GM23338 (cell line): ENCODE measurements around the gene NOSIP. TPM values are rescaled to one million over a fixed set of nuclear protein-coding genes. Genes with fewer than 3 reads are reported as not detected.

Source experiments
- ATAC-seq: fragments of 200-7000 bp; cut with Tn5 transposase; 3 replicates; pipeline ENCODE4 v1.9.1; 2020
- DNase-seq: peaks from one replicate; pipeline ENCODE4 v3.0.0-alpha.2; 2015; ENCODE audit warnings: low spot score
- H2AFZ ChIP-seq: fragments of 200-600 bp; sonication (generic); 2 replicates; pipeline ENCODE4 v1.8.0; 2016; ENCODE audit warnings: antibody characterized with exemption, mild to moderate bottlenecking, moderate library complexity
- H3F3A ChIP-seq: fragments of 200-600 bp; sonication (generic); replicated peaks from 2 replicates; pipeline ENCODE4 v1.8.0; 2017; ENCODE audit warnings: antibody characterized with exemption, mixed run types, low read depth
- H3K27ac ChIP-seq: fragments of 200-600 bp; sonication (generic); 2 replicates; pipeline ENCODE4 v1.6.1; 2016; ENCODE audit warnings: low read depth
- H3K27me3 ChIP-seq: fragments of 200-600 bp; sonication (generic); 2 replicates; pipeline ENCODE4 v1.8.0; 2016; ENCODE audit warnings: mild to moderate bottlenecking, mixed run types, moderate library complexity; ENCODE audit not compliant: insufficient read depth
- H3K36me3 ChIP-seq: fragments of 200-600 bp; sonication (generic); 2 replicates; pipeline ENCODE4 v1.8.0; 2016; ENCODE audit warnings: mild to moderate bottlenecking; ENCODE audit not compliant: insufficient read depth
- H3K4me1 ChIP-seq: fragments of 200-600 bp; sonication (generic); 2 replicates; pipeline ENCODE4 v1.8.0; 2016; ENCODE audit warnings: mild to moderate bottlenecking, moderate library complexity; ENCODE audit not compliant: insufficient read depth
- H3K4me2 ChIP-seq: fragments of 200-600 bp; sonication (generic); 2 replicates; pipeline ENCODE4 v1.7.1; 2017; ENCODE audit warnings: mixed run types
- H3K4me3 ChIP-seq: fragments of 200-600 bp; sonication (generic); 2 replicates; pipeline ENCODE4 v1.6.1; 2016; ENCODE audit warnings: mixed run types
- H3K79me2 ChIP-seq: fragments of 200-600 bp; sonication (generic); replicated peaks from 2 replicates; pipeline ENCODE4 v1.8.0; 2017; ENCODE audit warnings: mild to moderate bottlenecking; ENCODE audit not compliant: insufficient read depth
- H3K9me2 ChIP-seq: fragments of 200-600 bp; sonication (generic); 2 replicates; pipeline ENCODE4 v1.8.0; 2017; ENCODE audit not compliant: insufficient read depth
- H4K20me1 ChIP-seq: fragments of 200-600 bp; sonication (generic); replicated peaks from 2 replicates; pipeline ENCODE4 v1.8.0; 2017; ENCODE audit warnings: mild to moderate bottlenecking; ENCODE audit not compliant: insufficient read depth
- H3K27ac Mint-ChIP-seq: 2 replicates; pipeline ENCODE4 v1.8.0; 2020; ENCODE audit warnings: inconsistent platforms, mild to moderate bottlenecking, moderate library complexity, mixed read lengths
- H3K27me3 Mint-ChIP-seq: 3 replicates; pipeline ENCODE4 v1.8.0; 2022; ENCODE audit warnings: low read depth, mild to moderate bottlenecking, moderate library complexity, mixed read lengths, inconsistent platforms; ENCODE audit not compliant: insufficient read depth, poor library complexity
- H3K36me3 Mint-ChIP-seq: 3 replicates; pipeline ENCODE4 v1.8.0; 2021; ENCODE audit warnings: low read depth, mild to moderate bottlenecking, inconsistent platforms, moderate library complexity, mixed read lengths
- H3K4me1 Mint-ChIP-seq: 3 replicates; pipeline ENCODE4 v1.8.0; 2020; ENCODE audit warnings: mild to moderate bottlenecking, inconsistent platforms, mixed read lengths
- H3K4me3 Mint-ChIP-seq: 3 replicates; pipeline ENCODE4 v1.8.0; 2021; ENCODE audit warnings: moderate library complexity, mild to moderate bottlenecking, inconsistent platforms, mixed read lengths
- H3K9me3 Mint-ChIP-seq: 3 replicates; pipeline ENCODE4 v1.8.0; 2020; ENCODE audit warnings: moderate library complexity, mild to moderate bottlenecking, inconsistent platforms, mixed read lengths
- CREB1 ChIP-seq: fragments of 250-450 bp; sonication (Bioruptor Pico); IDR thresholded peaks from 2 replicates; pipeline ENCODE4 v1.5.0; 2020; ENCODE audit warnings: low read depth, mild to moderate bottlenecking, moderate library complexity
- CTCF ChIP-seq, 2 experiments: fragments of 200-600 bp in 1 of 2; sonication (generic) in 1 of 2; conservative IDR thresholded peaks; 2 replicates each; pipeline versions ENCODE4 v1.5.1 to v1.6.1; 2016 to 2017; ENCODE audit warnings: antibody characterized with exemption in 2 of 2, low read depth in 2 of 2, mild to moderate bottlenecking in 2 of 2, moderate library complexity in 1 of 2
- ETS1 ChIP-seq: IDR thresholded peaks from 2 replicates; pipeline ENCODE4 v1.6.1; 2016; ENCODE audit warnings: antibody characterized with exemption
- EZH2 ChIP-seq: fragments of 200-600 bp; sonication (generic); IDR thresholded peaks from one replicate; pipeline ENCODE4 v1.8.0; 2017; ENCODE audit warnings: antibody characterized with exemption, mild to moderate bottlenecking, low read depth; ENCODE audit not compliant: unreplicated experiment
- JUNB ChIP-seq: IDR thresholded peaks from one replicate; pipeline ENCODE4 v1.6.1; 2016; ENCODE audit warnings: antibody characterized with exemption; ENCODE audit not compliant: unreplicated experiment
- NANOG ChIP-seq: IDR thresholded peaks from 2 replicates; pipeline ENCODE4 v1.6.1; 2016; ENCODE audit warnings: antibody characterized with exemption, borderline replicate concordance
- POLR2AphosphoS5 ChIP-seq: IDR thresholded peaks from 2 replicates; pipeline ENCODE4 v1.6.1; 2016; ENCODE audit warnings: antibody characterized with exemption, low read depth
- REST ChIP-seq: IDR thresholded peaks from one replicate; pipeline ENCODE4 v1.6.1; 2018; ENCODE audit warnings: antibody characterized with exemption; ENCODE audit not compliant: unreplicated experiment
- STAT1 ChIP-seq: IDR thresholded peaks from one replicate; pipeline ENCODE4 v1.6.1; 2016; ENCODE audit warnings: antibody characterized with exemption; ENCODE audit not compliant: unreplicated experiment
- ZNF114 ChIP-seq: fragments of 250-450 bp; sonication (Bioruptor Pico); IDR thresholded peaks from 2 replicates; pipeline ENCODE4 v1.5.0; 2020; ENCODE audit warnings: mild to moderate bottlenecking, moderate library complexity
- ZNF331 ChIP-seq: fragments of 250-450 bp; sonication (Bioruptor Pico); IDR thresholded peaks from 2 replicates; pipeline ENCODE4 v1.5.0; 2020; ENCODE audit warnings: low read depth, mild to moderate bottlenecking, moderate library complexity
- polyA plus RNA-seq: library from polyadenylated mRNA; unstranded; fragments of >200 nt; fragmentation: Nextera tagmentation; extraction: Ambion mirVana; gene quantifications from 2 replicates; pipeline ENCODE4 v1.2.1, GENCODE V29; 2016
- total RNA-seq: library from RNA; depleted of rRNA; stranded (reverse); fragments of >200 nt; shearing (Covaris generic); gene quantifications from 2 replicates; pipeline ENCODE4 v1.2.3, GENCODE V29; 2014

NOSIP gene
- total and polyA plus RNA-seq, 2 experiments from 2014 or later: 88.5 to 143 TPM

- TF ChIP-seq ZNF331 (CRISPR knock-in tag) (no peak), JUNB (no peak), REST (no peak), CREB1 (CRISPR knock-in tag) (no peak), ETS1 (no peak), STAT1 (no peak), POLR2AphosphoS5 (no peak), CTCF (conservative IDR thresholded peaks at IDR 0.05; ENCODE audit: low read depth in 2 of 2) (no peak)
Observed at GRCh38 chr19:49507803-49508494, 72.4 kb downstream of the NOSIP start (continued).

GRCh38 chr19:49506575-49507105 is 73.7 kb downstream of the NOSIP start:
- Histone ChIP-seq H3F3A (peaks cover 15% of the 10 kb centered on the region), H3K9me2 (no peaks in the 10 kb centered on the region), H3K36me3 (no peaks in the 10 kb centered on the region), H3K4me2 (0 out of 2 replicates have a peak overlapping the region, but pooled peaks have one; percentile 6), H3K4me3 (peak overlapping the region; percentile 27; the same call in 1 of the 2 replicates), H3K4me1 (peaks cover 15% of the 10 kb centered on the region), H3K27ac (0 out of 2 replicates have a peak overlapping the region, but pooled peaks have one; percentile 32), H2AFZ (peak overlapping the region; percentile 63), H4K20me1 (no peaks in the 10 kb centered on the region), H3K79me2 (no peaks in the 10 kb centered on the region), H3K27me3 (no peaks in the 10 kb centered on the region)
- H3K4me3 Mint-ChIP-seq: peak overlapping the region; percentile 18; the same call in 2 of the 3 replicates
- TF ChIP-seq STAT1 (no peak), CTCF (conservative IDR thresholded peaks at IDR 0.05; ENCODE audit: low read depth in 2 of 2) (peak; percentile 99), ETS1 (no peak), EZH2 (no peak), NANOG (no peak), ZNF114 (no peak)
- H3K9me3 Mint-ChIP-seq: no peaks in the 10 kb centered on the region; the same call in 2 of the 3 replicates
- H3K4me1 Mint-ChIP-seq: peaks cover 5% of the 10 kb centered on the region
- ATAC-seq (peak; percentile 93), DNase-seq (peak; percentile 94)
- H3K36me3 Mint-ChIP-seq: no peaks in the 10 kb centered on the region
- no peak overlapping the region for H3K27ac Mint-ChIP-seq
- peaks cover 6% of the 10 kb centered on the region for H3K27me3 Mint-ChIP-seq
